ENCODE measurements around the gene HS6ST2. TPM values are rescaled to one million over a fixed set of nuclear protein-coding genes. Genes with fewer than 3 reads are reported as not detected.

The HS6ST2 gene
- total and polyA plus RNA-seq, 5 donors from 2014 or later = not detected

GRCh38 chrX:132821974-132822633 lies 136.3 kb downstream of the HS6ST2 start:
- no peak for DNase-seq
- Histone ChIP-seq H3K27ac (ENCODE audit: insufficient read depth, low read length, poor library complexity, severe bottlenecking) (no peak overlapping the region), H3K9me3 (ENCODE audit: control insufficient read depth in 2 of 2, low read length in 2 of 2) (no peaks in the 10 kb centered on the region), H3K4me3 (ENCODE audit: low read depth, low read length) (no peak overlapping the region), H3K36me3 (ENCODE audit: control insufficient read depth, insufficient read depth, low read length) (no peaks in the 10 kb centered on the region), H3K27me3 (ENCODE audit: control insufficient read depth, insufficient read depth, low read length) (no peaks in the 10 kb centered on the region), H3K4me1 (ENCODE audit: control insufficient read depth, insufficient read depth, low read length, poor library complexity, severe bottlenecking) (no peaks in the 10 kb centered on the region)
- H3K27ac Mint-ChIP-seq = no peak overlapping the region
- H3K9me3 Mint-ChIP-seq = no peaks in the 10 kb centered on the region
- no peaks in the 10 kb centered on the region for H3K4me1 Mint-ChIP-seq
- H3K36me3 Mint-ChIP-seq = no peaks in the 10 kb centered on the region
- no peak overlapping the region for H3K4me3 Mint-ChIP-seq
- no peak for ATAC-seq (ENCODE audit: low read depth in 2 of 2)
- no peaks in the 10 kb centered on the region for H3K27me3 Mint-ChIP-seq

DNA sequence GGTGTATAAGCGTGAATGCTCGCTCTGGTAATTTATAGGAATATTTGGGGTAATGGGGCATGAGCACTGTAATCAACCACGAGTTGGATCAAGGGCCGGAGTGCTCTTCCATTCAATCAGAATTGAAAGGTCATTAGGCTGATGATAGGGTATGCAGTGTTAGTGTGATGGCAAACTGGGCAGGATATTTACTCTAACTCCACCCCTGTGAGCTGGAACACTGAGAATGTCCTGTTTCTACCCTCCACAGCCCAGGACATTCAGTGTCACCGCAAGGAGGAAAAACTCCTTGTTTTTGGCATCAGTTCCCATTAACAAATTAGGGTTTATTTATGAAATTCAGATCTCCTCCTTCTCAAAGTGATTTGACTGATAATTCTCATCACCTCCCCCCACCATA lies 137.8 kb downstream of the HS6ST2 start:
- Histone ChIP-seq H3K4me1 (ENCODE audit: control insufficient read depth, insufficient read depth, low read length, poor library complexity, severe bottlenecking) (no peaks in the 10 kb centered on the region), H3K36me3 (ENCODE audit: control insufficient read depth, insufficient read depth, low read length) (no peaks in the 10 kb centered on the region), H3K4me3 (ENCODE audit: low read depth, low read length) (no peak overlapping the region), H3K27me3 (ENCODE audit: control insufficient read depth, insufficient read depth, low read length) (no peaks in the 10 kb centered on the region), H3K27ac (ENCODE audit: insufficient read depth, low read length, poor library complexity, severe bottlenecking) (no peak overlapping the region), H3K9me3 (ENCODE audit: control insufficient read depth in 2 of 2, low read length in 2 of 2) (no peaks in the 10 kb centered on the region)
- no peaks in the 10 kb centered on the region for H3K27me3 Mint-ChIP-seq
- H3K9me3 Mint-ChIP-seq = no peaks in the 10 kb centered on the region
- no peak overlapping the region for H3K27ac Mint-ChIP-seq
- no peaks in the 10 kb centered on the region for H3K4me1 Mint-ChIP-seq
- H3K36me3 Mint-ChIP-seq = no peaks in the 10 kb centered on the region
- DNase-seq = no peak
- no peak for ATAC-seq (ENCODE audit: low read depth in 2 of 2)
- no peak overlapping the region for H3K4me3 Mint-ChIP-seq

DNA sequence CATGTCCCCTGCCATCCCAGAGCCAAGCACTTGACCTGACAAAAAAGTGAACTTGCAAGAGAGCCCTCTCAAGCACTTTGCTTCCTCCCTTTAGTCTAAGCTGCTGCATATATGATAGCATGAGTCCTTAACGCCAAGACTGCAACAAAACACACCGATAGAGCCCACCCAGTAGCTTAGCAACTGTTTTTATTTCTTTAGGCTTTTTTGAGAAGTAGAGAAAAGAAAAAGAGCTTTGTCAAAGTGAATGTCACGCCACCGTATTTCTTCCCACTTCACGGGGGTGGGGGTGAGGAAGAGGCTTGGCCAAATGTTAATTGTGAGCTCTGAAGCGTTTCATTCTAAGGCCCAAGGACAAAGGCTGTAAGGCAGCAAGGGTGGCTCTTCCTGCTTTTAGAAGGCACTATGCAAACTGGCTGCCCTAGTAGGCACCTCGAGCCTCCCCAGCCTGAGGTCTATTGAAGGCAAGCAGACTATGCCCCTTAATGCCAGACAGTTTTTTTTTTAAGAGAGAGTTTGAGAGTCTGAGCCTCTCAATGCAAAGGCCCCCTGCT lies 138.6 kb downstream of the HS6ST2 start:
- no peaks in the 10 kb centered on the region for H3K36me3 ChIP-seq (ENCODE audit: control insufficient read depth, insufficient read depth, low read length)
- no peaks in the 10 kb centered on the region for H3K9me3 Mint-ChIP-seq
- H3K9me3 ChIP-seq (ENCODE audit: control insufficient read depth in 2 of 2, low read length in 2 of 2) = no peaks in the 10 kb centered on the region
- no peaks in the 10 kb centered on the region for H3K27me3 ChIP-seq (ENCODE audit: control insufficient read depth, insufficient read depth, low read length)
- no peaks in the 10 kb centered on the region for H3K4me1 Mint-ChIP-seq
- H3K4me3 Mint-ChIP-seq = no peak overlapping the region
- DNase-seq (no peak), ATAC-seq (ENCODE audit: low read depth in 2 of 2) (no peak)
- H3K36me3 Mint-ChIP-seq = no peaks in the 10 kb centered on the region
- no peaks in the 10 kb centered on the region for H3K4me1 ChIP-seq (ENCODE audit: control insufficient read depth, insufficient read depth, low read length, poor library complexity, severe bottlenecking)
- H3K27ac Mint-ChIP-seq = no peak overlapping the region
- H3K27me3 Mint-ChIP-seq = no peaks in the 10 kb centered on the region
- H3K27ac ChIP-seq (ENCODE audit: insufficient read depth, low read length, poor library complexity, severe bottlenecking) = no peak overlapping the region
- no peak overlapping the region for H3K4me3 ChIP-seq (ENCODE audit: low read depth, low read length)

DNA sequence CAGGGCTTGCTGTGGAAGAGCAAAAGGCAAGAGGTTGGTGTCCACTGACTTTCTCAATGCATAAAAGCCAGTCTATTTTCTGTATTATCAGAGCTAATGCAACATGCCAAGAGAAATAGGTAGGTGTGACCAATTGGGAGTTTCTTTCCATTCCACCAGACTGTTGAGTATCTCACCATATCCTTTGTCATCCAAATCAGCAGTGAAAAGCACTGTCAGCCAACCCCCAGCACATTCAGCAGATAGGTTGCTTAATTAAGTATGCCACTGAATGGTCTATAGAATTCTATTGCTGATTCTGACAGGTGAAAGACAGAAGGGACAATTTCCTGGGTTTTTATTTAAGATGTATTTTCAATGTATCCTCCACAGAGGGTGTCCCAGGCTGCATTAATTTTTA lies 139.8 kb downstream of the HS6ST2 start:
- Mint-ChIP-seq H3K4me1 (no peaks in the 10 kb centered on the region), H3K4me3 (no peak overlapping the region), H3K27me3 (no peaks in the 10 kb centered on the region), H3K27ac (no peak overlapping the region), H3K9me3 (peaks cover 0 to 1% (median 0%) of the 10 kb centered on the region in 7 donors), H3K36me3 (no peaks in the 10 kb centered on the region)
- H3K36me3 ChIP-seq (ENCODE audit: control insufficient read depth, insufficient read depth, low read length) = no peaks in the 10 kb centered on the region
- H3K4me1 ChIP-seq (ENCODE audit: control insufficient read depth, insufficient read depth, low read length, poor library complexity, severe bottlenecking) = no peaks in the 10 kb centered on the region
- H3K27me3 ChIP-seq (ENCODE audit: control insufficient read depth, insufficient read depth, low read length) = no peaks in the 10 kb centered on the region
- no peak for DNase-seq
- no peaks in the 10 kb centered on the region for H3K9me3 ChIP-seq (ENCODE audit: control insufficient read depth in 2 of 2, low read length in 2 of 2)
- no peak for ATAC-seq (ENCODE audit: low read depth in 2 of 2)
- no peak overlapping the region for H3K4me3 ChIP-seq (ENCODE audit: low read depth, low read length)
- H3K27ac ChIP-seq (ENCODE audit: insufficient read depth, low read length, poor library complexity, severe bottlenecking) = no peak overlapping the region

DNA sequence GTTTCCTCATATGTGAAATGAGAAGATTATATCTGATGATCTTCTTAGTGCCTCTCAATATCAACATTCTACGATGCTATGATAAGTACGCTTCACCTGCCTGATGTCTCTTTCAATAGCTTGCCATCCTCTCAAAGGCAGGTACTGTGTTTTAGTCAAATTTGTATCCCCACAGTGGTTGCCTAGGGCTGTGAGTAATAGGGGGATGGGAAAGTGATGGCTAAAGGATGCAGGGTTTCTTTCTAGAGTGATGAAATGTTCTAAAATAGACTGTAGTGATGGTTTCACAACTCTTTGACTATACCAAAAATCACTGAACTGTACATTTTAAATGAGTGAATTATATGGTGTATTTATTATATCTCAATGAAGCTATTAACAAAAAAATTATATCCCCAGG lies 142.8 kb downstream of the HS6ST2 start:
- H3K4me1 Mint-ChIP-seq = no peaks in the 10 kb centered on the region
- no peak for DNase-seq

DNA sequence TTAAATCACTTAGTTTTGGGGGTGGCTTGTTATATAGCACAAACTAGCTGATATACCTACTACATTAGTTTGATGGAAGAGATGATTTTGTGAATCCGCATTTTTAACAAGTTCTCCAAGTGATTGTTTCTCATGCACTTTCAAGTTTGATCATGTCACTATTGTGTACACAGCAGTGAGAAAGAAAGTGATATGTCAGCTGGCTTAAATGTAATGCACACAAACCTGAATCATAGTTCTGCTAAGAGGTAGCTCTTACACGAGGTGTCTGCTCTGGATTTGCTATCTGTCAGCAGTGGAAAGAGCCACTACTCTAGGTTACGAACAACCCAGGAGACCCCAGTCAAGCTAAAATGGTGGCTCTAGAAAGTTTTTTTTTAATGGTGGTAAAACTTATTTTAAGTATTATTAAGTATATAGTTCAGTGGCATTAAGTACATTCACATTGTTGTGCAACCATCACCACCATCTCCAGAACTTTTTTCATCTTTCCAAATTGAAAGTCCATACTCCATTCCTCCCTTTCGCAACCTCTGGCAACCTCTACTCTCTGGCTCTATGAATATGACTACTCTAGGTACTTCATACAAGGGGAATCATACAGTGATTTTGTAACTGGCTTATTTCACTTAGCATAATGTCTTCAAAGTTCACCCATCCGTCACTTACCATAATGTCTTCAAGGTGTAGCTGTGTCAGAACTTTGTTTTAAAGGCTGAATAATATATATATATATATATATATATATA lies 147.3 kb downstream of the HS6ST2 start:
- Histone ChIP-seq H3K36me3 (ENCODE audit: control insufficient read depth, insufficient read depth, low read length) (no peaks in the 10 kb centered on the region), H3K27ac (ENCODE audit: insufficient read depth, low read length, poor library complexity, severe bottlenecking) (no peak overlapping the region), H3K4me3 (ENCODE audit: low read depth, low read length) (no peak overlapping the region), H3K27me3 (ENCODE audit: control insufficient read depth, insufficient read depth, low read length) (no peaks in the 10 kb centered on the region), H3K9me3 (ENCODE audit: control insufficient read depth in 2 of 2, low read length in 2 of 2) (no peaks in the 10 kb centered on the region), H3K4me1 (ENCODE audit: control insufficient read depth, insufficient read depth, low read length, poor library complexity, severe bottlenecking) (no peaks in the 10 kb centered on the region)
- ATAC-seq (ENCODE audit: low read depth in 2 of 2) (no peak), DNase-seq (no peak)
- Mint-ChIP-seq H3K27ac (no peak overlapping the region), H3K4me1 (no peaks in the 10 kb centered on the region), H3K9me3 (peaks cover 0 to 1% (median 0%) of the 10 kb centered on the region in 7 donors), H3K4me3 (no peak overlapping the region), H3K27me3 (no peaks in the 10 kb centered on the region), H3K36me3 (no peaks in the 10 kb centered on the region)

More for the DNA sequence above, 142.8 kb downstream of the HS6ST2 start:
- Mint-ChIP-seq H3K9me3 (peaks cover 0 to 1% (median 0%) of the 10 kb centered on the region in 7 donors), H3K36me3 (no peaks in the 10 kb centered on the region), H3K4me3 (no peak overlapping the region), H3K27ac (no peak overlapping the region), H3K27me3 (no peaks in the 10 kb centered on the region)
- ATAC-seq (ENCODE audit: low read depth in 2 of 2) = no peak
- no peaks in the 10 kb centered on the region for H3K9me3 ChIP-seq (ENCODE audit: control insufficient read depth in 2 of 2, low read length in 2 of 2)
- no peaks in the 10 kb centered on the region for H3K36me3 ChIP-seq (ENCODE audit: control insufficient read depth, insufficient read depth, low read length)
- H3K4me1 ChIP-seq (ENCODE audit: control insufficient read depth, insufficient read depth, low read length, poor library complexity, severe bottlenecking) = no peaks in the 10 kb centered on the region
- no peaks in the 10 kb centered on the region for H3K27me3 ChIP-seq (ENCODE audit: control insufficient read depth, insufficient read depth, low read length)
- no peak overlapping the region for H3K27ac ChIP-seq (ENCODE audit: insufficient read depth, low read length, poor library complexity, severe bottlenecking)
- H3K4me3 ChIP-seq (ENCODE audit: low read depth, low read length) = no peak overlapping the region

- Histone ChIP-seq H3K4me1 (ENCODE audit: control insufficient read depth, insufficient read depth, low read length, poor library complexity, severe bottlenecking) (no peaks in the 10 kb centered on the region), H3K9me3 (ENCODE audit: control insufficient read depth in 2 of 2, low read length in 2 of 2) (no peaks in the 10 kb centered on the region), H3K27ac (ENCODE audit: insufficient read depth, low read length, poor library complexity, severe bottlenecking) (no peak overlapping the region), H3K27me3 (ENCODE audit: control insufficient read depth, insufficient read depth, low read length) (no peaks in the 10 kb centered on the region), H3K36me3 (ENCODE audit: control insufficient read depth, insufficient read depth, low read length) (no peaks in the 10 kb centered on the region), H3K4me3 (ENCODE audit: low read depth, low read length) (no peak overlapping the region)
- H3K4me1 Mint-ChIP-seq = no peaks in the 10 kb centered on the region
- no peaks in the 10 kb centered on the region for H3K36me3 Mint-ChIP-seq
- no peak for DNase-seq
- no peak overlapping the region for H3K4me3 Mint-ChIP-seq
- no peak for ATAC-seq (ENCODE audit: low read depth in 2 of 2)
- no peaks in the 10 kb centered on the region for H3K27me3 Mint-ChIP-seq
- no peak overlapping the region for H3K27ac Mint-ChIP-seq
- peaks cover 0 to 1% (median 0%) of the 10 kb centered on the region in 7 donors for H3K9me3 Mint-ChIP-seq
These were observed 147.9 kb downstream of the HS6ST2 start for GRCh38 chrX:132810488-132810887.

Measured in CD4-positive, CD25-positive, alpha-beta regulatory T cell (primary cell).